GM12878 (cell line): ENCODE data around the gene FHOD3. TPM values are rescaled to one million over a fixed set of nuclear protein-coding genes. Genes with fewer than 3 reads are reported as not detected.

Experiments used
- ATAC-seq: fragments of 200-7000 bp; cut with Tn5 transposase; 3 replicates; pipeline ENCODE4 v1.9.1; 2020; ENCODE audit warnings: mild to moderate bottlenecking, moderate library complexity
- BruUV-seq: library from RNA; stranded (reverse); fragments of 400-500 nt; replicated peaks from 2 replicates; lab custom pipeline; 2021; lab: Mats Ljungman, UMichigan
- CTCF ChIA-PET: fragments of 300-600 bp; sonication (Branson Sonifier 250); formaldehyde crosslinking; extraction: SDS; loops from one replicate; lab custom pipeline; 2021; ENCODE audit warnings: inconsistent platforms; lab: Yijun Ruan, JAX
- POLR2A ChIA-PET: fragments of 350-600 bp; formaldehyde crosslinking; extraction: SDS; loops from one replicate; lab custom pipeline; 2021; ENCODE audit warnings: inconsistent platforms; lab: Charles Lee
- RAD21 ChIA-PET: fragments of 300-600 bp; sonication (Branson Sonifier 250); formaldehyde crosslinking; loops from one replicate; lab custom pipeline; 2023; ENCODE audit warnings: antibody characterized with exemption; ENCODE audit not compliant: unreplicated experiment; lab: Charles Lee
- SMC1A ChIA-PET: fragments of 300-600 bp; sonication (Branson Sonifier 250); formaldehyde crosslinking; loops from one replicate; lab custom pipeline; 2023; ENCODE audit not compliant: unreplicated experiment, uncharacterized antibody; lab: Charles Lee
- DNase-seq: peaks from one replicate; pipeline ENCODE4 v3.0.0-alpha.2; 2011; ENCODE audit warnings: low read depth, low spot score
- FAIRE-seq: peaks from 3 replicates; lab custom pipeline; 2011; peaks lifted over from hg19 to GRCh38; lab: Jason Lieb, UNC
- H2AFZ ChIP-seq: 2 replicates; pipeline ENCODE4 v1.6.0; 2011; ENCODE audit warnings: low read depth, low read length, control low read depth; ENCODE audit not compliant: control insufficient read depth
- H3K27ac ChIP-seq: 2 replicates; pipeline ENCODE4 v1.5.1; 2011; ENCODE audit warnings: control low read depth; ENCODE audit not compliant: control insufficient read depth, insufficient read depth
- H3K27me3 ChIP-seq, 2 experiments: replicated peaks in 1 of 2; 2 replicates each; pipeline versions ENCODE4 v1.6.0 to v1.6.1; 2011; ENCODE audit warnings: low read length in 1 of 2; ENCODE audit not compliant: control insufficient read depth in 2 of 2, insufficient read depth in 2 of 2
- H3K36me3 ChIP-seq, 2 experiments: 2 replicates each; pipeline ENCODE4 v1.5.1; 2011; ENCODE audit warnings: low read length in 1 of 2; ENCODE audit not compliant: control insufficient read depth in 2 of 2, insufficient read depth in 2 of 2
- H3K4me1 ChIP-seq: 2 replicates; pipeline ENCODE4 v1.6.1; 2011; ENCODE audit warnings: mild to moderate bottlenecking, low read length, moderate library complexity, mixed read lengths; ENCODE audit not compliant: control insufficient read depth, insufficient read depth
- H3K4me2 ChIP-seq: 2 replicates; pipeline ENCODE4 v1.6.0; 2011; ENCODE audit warnings: control low read depth; ENCODE audit not compliant: control insufficient read depth, insufficient read depth
- H3K4me3 ChIP-seq: fragments of 200-600 bp; sonication (generic); 2 replicates; pipeline ENCODE4 v1.5.1; 2016
- H3K79me2 ChIP-seq: 2 replicates; pipeline ENCODE4 v1.6.0; 2011; ENCODE audit warnings: low read length; ENCODE audit not compliant: control insufficient read depth, insufficient read depth
- H3K9ac ChIP-seq: 2 replicates; pipeline ENCODE4 v1.8.0; 2011; ENCODE audit warnings: low read length, control low read depth, mixed read lengths; ENCODE audit not compliant: control insufficient read depth, insufficient read depth
- H3K9me3 ChIP-seq: replicated peaks from 3 replicates; pipeline ENCODE4 v1.5.1; 2011; ENCODE audit warnings: mild to moderate bottlenecking, low read length; ENCODE audit not compliant: control insufficient read depth, insufficient read depth
- H4K20me1 ChIP-seq: 2 replicates; pipeline ENCODE4 v1.6.0; 2011; ENCODE audit not compliant: control insufficient read depth, insufficient read depth
- BRCA1 ChIP-seq: IDR thresholded peaks from 2 replicates; pipeline ENCODE4 v1.6.1; 2011; ENCODE audit warnings: low read depth, low read length, improper control_type of control experiment
- CBFB ChIP-seq: IDR thresholded peaks from 2 replicates; pipeline ENCODE4 v1.6.1; 2016; ENCODE audit warnings: antibody characterized with exemption, low read depth
- E2F4 ChIP-seq: IDR thresholded peaks from 2 replicates; pipeline ENCODE4 v1.6.1; 2012; ENCODE audit warnings: low read depth, low read length, improper control_type of control experiment
- EP300 ChIP-seq, 2 experiments: fragments of 150-350 bp in 1 of 2; IDR thresholded peaks; 2 replicates each; pipeline ENCODE4 v1.6.1; 2011 to 2012; ENCODE audit warnings: low read depth in 2 of 2, low read length in 2 of 2, borderline replicate concordance in 1 of 2, improper control_type of control experiment in 1 of 2, inconsistent platforms in 1 of 2; ENCODE audit not compliant: control insufficient read depth in 1 of 2
- HCFC1 ChIP-seq: fragments of 150-350 bp; IDR thresholded peaks from 2 replicates; pipeline ENCODE4 v1.6.1; 2014; ENCODE audit warnings: low read length
- HSF1 ChIP-seq: fragments of 150-350 bp; IDR thresholded peaks from 2 replicates; pipeline ENCODE4 v1.6.1; 2014; ENCODE audit warnings: mild to moderate bottlenecking, low read depth, low read length
- MAX ChIP-seq: IDR thresholded peaks from 2 replicates; pipeline ENCODE4 v1.6.1; 2012; ENCODE audit warnings: low read depth, low read length, improper control_type of control experiment
- MEF2A ChIP-seq: IDR thresholded peaks from 2 replicates; pipeline ENCODE4 v1.6.1; 2011; ENCODE audit warnings: low read depth, mild to moderate bottlenecking, low read length, moderate library complexity; ENCODE audit not compliant: insufficient read depth
- MYB ChIP-seq: fragments of 150-350 bp; IDR thresholded peaks from 2 replicates; pipeline ENCODE4 v1.6.1; 2014; ENCODE audit warnings: mild to moderate bottlenecking, low read depth, low read length, borderline replicate concordance
- NFYA ChIP-seq: IDR thresholded peaks from 2 replicates; pipeline ENCODE4 v1.6.1; 2011; ENCODE audit warnings: low read depth, mild to moderate bottlenecking, low read length, improper control_type of control experiment, borderline replicate concordance
- NKRF ChIP-seq: fragments of 450-650 bp; conservative IDR thresholded peaks from 2 replicates; pipeline ENCODE4 v1.6.1; 2017; ENCODE audit warnings: mild to moderate bottlenecking, moderate library complexity
- NR2F1 ChIP-seq: fragments of 450-650 bp; conservative IDR thresholded peaks from 2 replicates; pipeline ENCODE4 v1.6.1; 2017; ENCODE audit warnings: mild to moderate bottlenecking
- POU2F2 ChIP-seq: IDR thresholded peaks from 3 replicates; pipeline ENCODE4 v1.6.1; 2011; ENCODE audit warnings: low read depth, mild to moderate bottlenecking, low read length, borderline replicate concordance
- RB1 ChIP-seq: fragments of 450-650 bp; formaldehyde crosslinking; IDR thresholded peaks from 2 replicates; pipeline ENCODE4 v1.6.1; 2017; ENCODE audit warnings: mild to moderate bottlenecking, borderline replicate concordance
- RFX5 ChIP-seq: IDR thresholded peaks from 2 replicates; pipeline ENCODE4 v1.6.1; 2011; ENCODE audit warnings: low read depth, low read length, improper control_type of control experiment
- SMAD5 ChIP-seq: IDR thresholded peaks from 2 replicates; pipeline ENCODE4 v1.6.1; 2016; ENCODE audit warnings: antibody characterized with exemption, low read depth
- SREBF1 ChIP-seq: IDR thresholded peaks from 2 replicates; pipeline ENCODE4 v1.6.1; 2012; ENCODE audit warnings: mild to moderate bottlenecking, low read length
- TCF12 ChIP-seq: IDR thresholded peaks from 2 replicates; pipeline ENCODE4 v1.6.1; 2011; ENCODE audit warnings: low read depth, mild to moderate bottlenecking, low read length
- WGBS: methylation state at CpG from one replicate; pipeline ENCODE4 v1.1.6; 2016; ENCODE audit warnings: low lambda C conversion rate; ENCODE audit not compliant: insufficient replicate concordance, insufficient coverage; ENCODE audit errors: missing lambda C conversion rate; 5-methylcytosine and 5-hydroxymethylcytosine counted together
- in situ Hi-C: fragments of 300-500 bp; cut with MboI; formaldehyde crosslinking; loops from 9 replicates; pipeline ENCODE4 v1.14.3; 2018; ENCODE audit warnings: mixed read lengths
- intact Hi-C: fragments of 100-400 bp; cut with micrococcal nuclease; formaldehyde crosslinking; loops from one replicate; pipeline ENCODE4 v1.14.2; 2022; ENCODE audit not compliant: unreplicated experiment
- polyA plus RNA-seq, 11 experiments: library from polyadenylated mRNA; depleted of rRNA in 4 of 11; unstranded in 6 of 11; stranded (reverse) in 5 of 11; fragments of >200 nt; fragmentation: Nextera tagmentation in 4 of 11; fragmentation: Illumina TruSeq in 1 of 11; extraction: Ambion mirVana in 4 of 11; extraction: Trizol in 1 of 11; gene quantifications; 1 replicate in 1 of 11; 2 replicates in 10 of 11; pipeline versions ENCODE4 v1.2.1 to v1.2.3, GENCODE V29; 2011 to 2016; ENCODE audit warnings: inconsistent platforms in 2 of 11, missing spikeins in 2 of 11, low read depth in 1 of 11
- total RNA-seq, 4 experiments: library from RNA; depleted of rRNA in 3 of 4; stranded (reverse); fragments of >200 nt in 3 of 4; fragmentation: Illumina TruSeq in 1 of 4; extraction: Trizol in 1 of 4; gene quantifications; 2 replicates each; pipeline versions ENCODE4 v1.2.1 to v1.2.3, GENCODE V29; 2013 to 2021

FHOD3 gene
- total and polyA plus RNA-seq, 10 of the 15 experiments (the other 5 are each of a cell fraction or from before 2014, with no cell fraction given) = 0.77 to 26.7 (median 10.4) TPM

- Histone ChIP-seq H4K20me1 (no peaks in the 10 kb centered on the region), H3K4me3 (no peak overlapping the region), H3K79me2 (no peaks in the 10 kb centered on the region), H3K4me2 (no peak overlapping the region), H3K9me3 (no peaks in the 10 kb centered on the region), H3K9ac (no peak overlapping the region), H3K27me3 (no peaks in the 10 kb centered on the region), H2AFZ (no peak overlapping the region), H3K27ac (no peak overlapping the region), H3K4me1 (no peaks in the 10 kb centered on the region), H3K36me3 (no peaks in the 10 kb centered on the region)
- TF ChIP-seq E2F4 = no peak
- no peak for TF ChIP-seq RB1
- no peak for TF ChIP-seq NR2F1
- no peak for TF ChIP-seq RFX5
- TF ChIP-seq HSF1 = no peak
- no peak for TF ChIP-seq EP300 (IDR thresholded peaks at IDR 0.05; ENCODE audit: borderline replicate concordance in 1 of 2, control insufficient read depth in 1 of 2, low read depth in 2 of 2, low read length in 2 of 2)
- TF ChIP-seq NKRF = no peak
- no peak for TF ChIP-seq MAX
- TF ChIP-seq SREBF1 = no peak
- no peak for TF ChIP-seq MYB
- no peak for TF ChIP-seq HCFC1
- TF ChIP-seq TCF12 = no peak
- no peak for TF ChIP-seq POU2F2
- TF ChIP-seq CBFB = no peak
- TF ChIP-seq NFYA = no peak
- TF ChIP-seq SMAD5 = no peak
- TF ChIP-seq BRCA1 = no peak
- TF ChIP-seq MEF2A = no peak
- ChIA-PET SMC1A (interaction anchor here (0.8 to 4.6 kb wide), 14 partner anchors 9 to 107 kb away, joined by 3 to 21 read pairs (median 6); no protein-coding TSS in a partner anchor), CTCF (interaction anchor here (0.8 to 1.9 kb wide), 7 partner anchors 8 to 62 kb away, joined by 3 to 7 read pairs (median 5); no protein-coding TSS in a partner anchor), RAD21 (interaction anchor here (0.9 to 2.4 kb wide), 8 partner anchors 9 to 68 kb away, joined by 3 to 15 read pairs (median 4); no protein-coding TSS in a partner anchor), POLR2A (interaction anchor here (0.7 to 1.5 kb wide), 6 partner anchors 9 to 70 kb away, joined by 3 read pairs; no protein-coding TSS in a partner anchor)
- FAIRE-seq = no peak
- no peak for DNase-seq
- BruUV-seq = no TSS peak
- 49% methylated on average over 9 of the region's 9 CpGs for WGBS
- intact Hi-C loops = no loop called here
- in situ Hi-C loops = no loop called here
- ATAC-seq = no peak
Observed at GRCh38 chr18:36509646-36510197, 212.2 kb downstream of the FHOD3 start.
